GM23248 (cell line): Measurements from ENCODE around the gene OPRD1.

ENCODE experiments used
- EZH2 ChIP-seq: fragments of 200-600 bp; sonication (generic); IDR thresholded peaks from 2 replicates; pipeline ENCODE4 v1.6.1; 2018; ENCODE audit warnings: antibody characterized with exemption, mild to moderate bottlenecking; ENCODE audit not compliant: insufficient read depth, poor library complexity, severe bottlenecking
- EZH2phosphoT487 ChIP-seq: fragments of 200-600 bp; sonication (generic); IDR thresholded peaks from 2 replicates; pipeline ENCODE4 v1.6.1; 2018; ENCODE audit warnings: antibody characterized with exemption, moderate library complexity, mild to moderate bottlenecking, low read depth; ENCODE audit not compliant: insufficient read depth

DNA sequence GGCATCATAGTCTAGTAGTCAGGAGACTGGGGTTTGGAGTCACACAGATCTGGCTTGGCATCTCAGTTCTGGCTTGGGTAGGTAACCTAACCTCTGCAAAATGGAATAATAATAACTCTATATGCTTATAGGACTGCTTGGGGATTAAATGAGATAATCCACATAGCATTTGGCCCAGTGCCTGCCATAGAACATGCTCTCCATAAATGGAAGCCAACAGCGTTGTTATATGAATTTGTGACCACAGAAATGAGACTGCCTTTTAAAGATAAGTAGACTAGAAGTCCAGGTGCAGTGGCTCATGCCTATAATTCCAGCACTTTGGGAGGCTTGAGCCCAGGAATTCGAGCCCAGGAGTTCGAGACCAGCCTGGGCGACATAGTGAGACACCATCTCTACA is 4.0 kb upstream of the OPRD1 start:
- TF ChIP-seq EZH2 (no peak), EZH2phosphoT487 (no peak)
